ENCODE data around the gene FRMD5.

FRMD5 gene

GRCh38 chr15:43824302-43825246 is 370.5 kb downstream of the FRMD5 start, which contains the start of gene MFAP1:
Gene MFAP1 (minus strand): TSS chr15:43824690. CDS start chr15:43824569, 121 bp downstream.
- peak; percentile 93 for DNase-seq (ENCODE audit: low read depth, low spot score)
- peak within 1 kb of the TSS; percentile 95 for H3K27ac ChIP-seq

GRCh38 chr15:43821505-43821904 is 373.6 kb downstream of the FRMD5 start:
- no peak for DNase-seq (ENCODE audit: low read depth, low spot score)
- H3K27ac ChIP-seq: no peak overlapping the region
